Lower leg skin (tissue), 4 donors: Measurements from ENCODE around the gene DSP. TPM values are rescaled to one million over a fixed set of nuclear protein-coding genes. Genes with fewer than 3 reads are reported as not detected.

ENCODE experiments used
- DNase-seq, 2 donors: peaks; one replicate each; pipeline ENCODE4 v3.0.0-alpha.2; 2019; ENCODE audit warnings: low spot score in 2 of 2
- H3K4me3 ChIP-seq: fragments of 200-600 bp; sonication (generic); 2 replicates; pipeline ENCODE4 v1.5.1; 2017; ENCODE audit warnings: mild to moderate bottlenecking, low read depth; ENCODE audit not compliant: poor library complexity, severe bottlenecking
- CTCF ChIP-seq, 3 donors: fragments of 450-650 bp; IDR thresholded peaks; one replicate each; pipeline ENCODE4 v1.5.1; 2016; ENCODE audit warnings: antibody characterized with exemption in 3 of 3, mild to moderate bottlenecking in 3 of 3, moderate library complexity in 2 of 3
- POLR2A ChIP-seq, 2 donors: fragments of 450-650 bp; IDR thresholded peaks; one replicate each; pipeline ENCODE4 v1.6.1; 2016 to 2017; ENCODE audit warnings: antibody characterized with exemption in 2 of 2, mild to moderate bottlenecking in 1 of 2, moderate library complexity in 1 of 2
- WGBS, 2 donors: methylation state at CpG; one replicate each; pipeline ENCODE4 v1.1.5; 2018; 5-methylcytosine and 5-hydroxymethylcytosine counted together
- intact Hi-C: fragments of 100-400 bp; cut with DNase I; formaldehyde crosslinking; loops from one replicate; pipeline ENCODE4 v1.15.0; 2023; ENCODE audit warnings: low total_unique reads
- total RNA-seq, 4 donors: library from RNA; depleted of rRNA; stranded (reverse); fragments of >200 nt; gene quantifications; one replicate each; pipeline ENCODE4 v1.1.0, GENCODE V29; 2016

The DSP gene
- total RNA-seq, 4 donors from 2014 or later: 2,143 to 2,497 (median 2,321) TPM

- intact Hi-C loops: no loop called here
- DNase-seq: no peak
- TF ChIP-seq CTCF (IDR thresholded peaks at IDR 0.05): no peak
- no peak for TF ChIP-seq POLR2A (IDR thresholded peaks at IDR 0.05)
- 66 to 72% methylated on average over 12 of the region's 12 CpGs for WGBS, 2 donors
- no peak overlapping the region for H3K4me3 ChIP-seq
These were observed 15.1 kb downstream of the DSP start for GRCh38 chr6:7556394-7557106.

- H3K4me3 ChIP-seq: no peak overlapping the region
- TF ChIP-seq POLR2A (IDR thresholded peaks at IDR 0.05) (no peak), CTCF (IDR thresholded peaks at IDR 0.05) (no peak)
- intact Hi-C loops: no loop called here
- no peak for DNase-seq
- WGBS, 2 donors: 74 to 80% methylated on average over 2 of the region's 2 CpGs
These were observed 16.2 kb downstream of the DSP start for GRCh38 chr6:7557652-7558051.

GRCh38 chr6:7558781-7559180 is 17.3 kb downstream of the DSP start:
- intact Hi-C loops: no loop called here
- 85 to 89% methylated on average over 4 of the region's 4 CpGs for WGBS, 2 donors
- TF ChIP-seq POLR2A (IDR thresholded peaks at IDR 0.05) (no peak), CTCF (IDR thresholded peaks at IDR 0.05) (no peak)
- H3K4me3 ChIP-seq: no peak overlapping the region
- DNase-seq: no peak

GRCh38 chr6:7559196-7559595 is 17.7 kb downstream of the DSP start:
- TF ChIP-seq CTCF (IDR thresholded peaks at IDR 0.05) (no peak), POLR2A (IDR thresholded peaks at IDR 0.05) (no peak)
- H3K4me3 ChIP-seq: no peak overlapping the region
- intact Hi-C loops: no loop called here
- WGBS, 2 donors: 81 to 88% methylated on average over 6 of the region's 6 CpGs
- DNase-seq: no peak

- intact Hi-C loops: loop anchor here (10.0 kb wide), 1 partner anchor 145 kb away; no protein-coding TSS in a partner anchor
- no peak for TF ChIP-seq CTCF (IDR thresholded peaks at IDR 0.05)
- TF ChIP-seq POLR2A (IDR thresholded peaks at IDR 0.05): no peak
- no peak overlapping the region for H3K4me3 ChIP-seq
- 53 to 56% methylated on average over 2 of the region's 2 CpGs for WGBS, 2 donors
- DNase-seq: no peak
These were observed 18.3 kb downstream of the DSP start for GRCh38 chr6:7559651-7560385.
